GM12878 (cell line): ENCODE data around the gene GUCY1A2.

ENCODE experiments used
- CTCF ChIP-seq, 3 experiments: IDR thresholded peaks in 2 of 3; conservative IDR thresholded peaks in 1 of 3; 2 replicates each; pipeline ENCODE4 v1.5.1; 2011; ENCODE audit warnings: low read depth in 3 of 3, low read length in 3 of 3, mild to moderate bottlenecking in 3 of 3, control low read depth in 2 of 3, moderate library complexity in 2 of 3, inconsistent platforms in 1 of 3, mixed read lengths in 1 of 3; ENCODE audit not compliant: control insufficient read depth in 2 of 3, insufficient read depth in 1 of 3; ENCODE audit errors: extremely low read depth in 1 of 3
- E2F4 ChIP-seq: IDR thresholded peaks from 2 replicates; pipeline ENCODE4 v1.6.1; 2012; ENCODE audit warnings: low read depth, low read length, improper control_type of control experiment
- MXI1 ChIP-seq: fragments of 150-350 bp; IDR thresholded peaks from 2 replicates; pipeline ENCODE4 v1.6.1; 2011; ENCODE audit warnings: low read depth, mild to moderate bottlenecking, inconsistent platforms, low read length, improper control_type of control experiment
- RAD51 ChIP-seq: fragments of 450-650 bp; IDR thresholded peaks from 2 replicates; pipeline ENCODE4 v1.6.1; 2016; ENCODE audit warnings: moderate library complexity, mild to moderate bottlenecking, inconsistent platforms
- USF2 ChIP-seq: IDR thresholded peaks from 2 replicates; pipeline ENCODE4 v1.6.1; 2011; ENCODE audit warnings: low read depth, low read length, improper control_type of control experiment, borderline replicate concordance

- TF ChIP-seq RAD51 (no peak), MXI1 (no peak), E2F4 (no peak), CTCF (IDR thresholded peaks at IDR 0.05 in 2 of 3, conservative IDR thresholded peaks at IDR 0.05 in 1 of 3; ENCODE audit: control insufficient read depth in 2 of 3, extremely low read depth in 1 of 3, insufficient read depth in 1 of 3, low read depth in 3 of 3, low read length in 3 of 3) (no peak), USF2 (no peak)
Observed at GRCh38 chr11:106684944-106685343, 333.3 kb downstream of the GUCY1A2 start.
